GM12878 (cell line): Measurements from ENCODE around the gene HOXB6. TPM values are rescaled to one million over a fixed set of nuclear protein-coding genes. Genes with fewer than 3 reads are reported as not detected.

Experiments used
- ATAC-seq: fragments of 200-7000 bp; cut with Tn5 transposase; 3 replicates; pipeline ENCODE4 v1.9.1; 2020; ENCODE audit warnings: mild to moderate bottlenecking, moderate library complexity
- BruUV-seq: library from RNA; stranded (reverse); fragments of 400-500 nt; replicated peaks from 2 replicates; lab custom pipeline; 2021; lab: Mats Ljungman, UMichigan
- CTCF ChIA-PET: fragments of 300-600 bp; sonication (Branson Sonifier 250); formaldehyde crosslinking; extraction: SDS; loops from one replicate; lab custom pipeline; 2021; ENCODE audit warnings: inconsistent platforms; lab: Yijun Ruan, JAX
- POLR2A ChIA-PET: fragments of 350-600 bp; formaldehyde crosslinking; extraction: SDS; loops from one replicate; lab custom pipeline; 2021; ENCODE audit warnings: inconsistent platforms; lab: Charles Lee
- RAD21 ChIA-PET: fragments of 300-600 bp; sonication (Branson Sonifier 250); formaldehyde crosslinking; loops from one replicate; lab custom pipeline; 2023; ENCODE audit warnings: antibody characterized with exemption; ENCODE audit not compliant: unreplicated experiment; lab: Charles Lee
- SMC1A ChIA-PET: fragments of 300-600 bp; sonication (Branson Sonifier 250); formaldehyde crosslinking; loops from one replicate; lab custom pipeline; 2023; ENCODE audit not compliant: unreplicated experiment, uncharacterized antibody; lab: Charles Lee
- DNase-seq: peaks from one replicate; pipeline ENCODE4 v3.0.0-alpha.2; 2011; ENCODE audit warnings: low read depth, low spot score
- FAIRE-seq: peaks from 3 replicates; lab custom pipeline; 2011; peaks lifted over from hg19 to GRCh38; lab: Jason Lieb, UNC
- H2AFZ ChIP-seq: 2 replicates; pipeline ENCODE4 v1.6.0; 2011; ENCODE audit warnings: low read depth, low read length, control low read depth; ENCODE audit not compliant: control insufficient read depth
- H3K27ac ChIP-seq: 2 replicates; pipeline ENCODE4 v1.5.1; 2011; ENCODE audit warnings: control low read depth; ENCODE audit not compliant: control insufficient read depth, insufficient read depth
- H3K27me3 ChIP-seq, 2 experiments: replicated peaks in 1 of 2; 2 replicates each; pipeline versions ENCODE4 v1.6.0 to v1.6.1; 2011; ENCODE audit warnings: low read length in 1 of 2; ENCODE audit not compliant: control insufficient read depth in 2 of 2, insufficient read depth in 2 of 2
- H3K36me3 ChIP-seq, 2 experiments: 2 replicates each; pipeline ENCODE4 v1.5.1; 2011; ENCODE audit warnings: low read length in 1 of 2; ENCODE audit not compliant: control insufficient read depth in 2 of 2, insufficient read depth in 2 of 2
- H3K4me1 ChIP-seq: 2 replicates; pipeline ENCODE4 v1.6.1; 2011; ENCODE audit warnings: mild to moderate bottlenecking, low read length, moderate library complexity, mixed read lengths; ENCODE audit not compliant: control insufficient read depth, insufficient read depth
- H3K4me2 ChIP-seq: 2 replicates; pipeline ENCODE4 v1.6.0; 2011; ENCODE audit warnings: control low read depth; ENCODE audit not compliant: control insufficient read depth, insufficient read depth
- H3K4me3 ChIP-seq: fragments of 200-600 bp; sonication (generic); 2 replicates; pipeline ENCODE4 v1.5.1; 2016
- H3K79me2 ChIP-seq: 2 replicates; pipeline ENCODE4 v1.6.0; 2011; ENCODE audit warnings: low read length; ENCODE audit not compliant: control insufficient read depth, insufficient read depth
- H3K9ac ChIP-seq: 2 replicates; pipeline ENCODE4 v1.8.0; 2011; ENCODE audit warnings: low read length, control low read depth, mixed read lengths; ENCODE audit not compliant: control insufficient read depth, insufficient read depth
- H3K9me3 ChIP-seq: replicated peaks from 3 replicates; pipeline ENCODE4 v1.5.1; 2011; ENCODE audit warnings: mild to moderate bottlenecking, low read length; ENCODE audit not compliant: control insufficient read depth, insufficient read depth
- H4K20me1 ChIP-seq: 2 replicates; pipeline ENCODE4 v1.6.0; 2011; ENCODE audit not compliant: control insufficient read depth, insufficient read depth
- ATF3 ChIP-seq: IDR thresholded peaks from 2 replicates; pipeline ENCODE4 v1.6.1; 2011; ENCODE audit warnings: low read depth, mild to moderate bottlenecking, low read length, moderate library complexity, borderline replicate concordance; ENCODE audit errors: extremely low read depth
- ELK1 ChIP-seq: IDR thresholded peaks from 2 replicates; pipeline ENCODE4 v1.6.1; 2012; ENCODE audit warnings: low read depth, low read length, improper control_type of control experiment
- FOXM1 ChIP-seq: IDR thresholded peaks from 2 replicates; pipeline ENCODE4 v1.6.1; 2012; ENCODE audit warnings: low read depth, mild to moderate bottlenecking, inconsistent platforms, low read length, moderate library complexity
- HSF1 ChIP-seq: fragments of 150-350 bp; IDR thresholded peaks from 2 replicates; pipeline ENCODE4 v1.6.1; 2014; ENCODE audit warnings: mild to moderate bottlenecking, low read depth, low read length
- IKZF2 ChIP-seq, 2 experiments: fragments of 450-650 bp; IDR thresholded peaks; 2 replicates each; pipeline ENCODE4 v1.6.1; 2017; ENCODE audit warnings: mild to moderate bottlenecking in 2 of 2, moderate library complexity in 2 of 2
- JUND ChIP-seq: IDR thresholded peaks from 2 replicates; pipeline ENCODE4 v1.6.1; 2012; ENCODE audit warnings: low read depth, mild to moderate bottlenecking, low read length, improper control_type of control experiment, moderate library complexity
- KLF5 ChIP-seq: fragments of 450-650 bp; IDR thresholded peaks from 2 replicates; pipeline ENCODE4 v1.6.1; 2014; ENCODE audit warnings: mild to moderate bottlenecking; ENCODE audit not compliant: partially characterized antibody
- MEF2A ChIP-seq: IDR thresholded peaks from 2 replicates; pipeline ENCODE4 v1.6.1; 2011; ENCODE audit warnings: low read depth, mild to moderate bottlenecking, low read length, moderate library complexity; ENCODE audit not compliant: insufficient read depth
- NR2C1 ChIP-seq: fragments of 450-650 bp; IDR thresholded peaks from 2 replicates; pipeline ENCODE4 v1.6.1; 2017; ENCODE audit warnings: antibody characterized with exemption, mild to moderate bottlenecking, moderate library complexity
- PAX8 ChIP-seq: fragments of 450-650 bp; IDR thresholded peaks from 2 replicates; pipeline ENCODE4 v1.6.1; 2017; ENCODE audit warnings: mild to moderate bottlenecking, moderate library complexity
- RBBP5 ChIP-seq: fragments of 200-600 bp; sonication (generic); conservative IDR thresholded peaks from 2 replicates; pipeline ENCODE4 v1.6.1; 2016
- SIN3A ChIP-seq: IDR thresholded peaks from 2 replicates; pipeline ENCODE4 v1.6.1; 2012; ENCODE audit warnings: low read depth, low read length, improper control_type of control experiment
- SMARCA5 ChIP-seq: fragments of 450-650 bp; IDR thresholded peaks from 2 replicates; pipeline ENCODE4 v1.6.1; 2017; ENCODE audit warnings: mild to moderate bottlenecking
- SP1 ChIP-seq: IDR thresholded peaks from one replicate; pipeline ENCODE4 v1.6.1; 2011; ENCODE audit warnings: low read depth, low read length
- SRF ChIP-seq, 2 experiments: IDR thresholded peaks; 2 replicates each; pipeline ENCODE4 v1.6.1; 2011; ENCODE audit warnings: low read depth in 2 of 2, low read length in 2 of 2, mild to moderate bottlenecking in 1 of 2, moderate library complexity in 1 of 2
- TBL1XR1 ChIP-seq: IDR thresholded peaks from 2 replicates; pipeline ENCODE4 v1.6.1; 2012; ENCODE audit warnings: low read depth, low read length, improper control_type of control experiment
- ZNF274 ChIP-seq: IDR thresholded peaks from one replicate; pipeline ENCODE4 v1.8.0; 2011; ENCODE audit not compliant: insufficient read length, insufficient read depth
- WGBS: methylation state at CpG from one replicate; pipeline ENCODE4 v1.1.6; 2016; ENCODE audit warnings: low lambda C conversion rate; ENCODE audit not compliant: insufficient replicate concordance, insufficient coverage; ENCODE audit errors: missing lambda C conversion rate; 5-methylcytosine and 5-hydroxymethylcytosine counted together
- in situ Hi-C: fragments of 300-500 bp; cut with MboI; formaldehyde crosslinking; loops from 9 replicates; pipeline ENCODE4 v1.14.3; 2018; ENCODE audit warnings: mixed read lengths
- intact Hi-C: fragments of 100-400 bp; cut with micrococcal nuclease; formaldehyde crosslinking; loops from one replicate; pipeline ENCODE4 v1.14.2; 2022; ENCODE audit not compliant: unreplicated experiment
- polyA plus RNA-seq, 11 experiments: library from polyadenylated mRNA; depleted of rRNA in 4 of 11; unstranded in 6 of 11; stranded (reverse) in 5 of 11; fragments of >200 nt; fragmentation: Nextera tagmentation in 4 of 11; fragmentation: Illumina TruSeq in 1 of 11; extraction: Ambion mirVana in 4 of 11; extraction: Trizol in 1 of 11; gene quantifications; 1 replicate in 1 of 11; 2 replicates in 10 of 11; pipeline versions ENCODE4 v1.2.1 to v1.2.3, GENCODE V29; 2011 to 2016; ENCODE audit warnings: inconsistent platforms in 2 of 11, missing spikeins in 2 of 11, low read depth in 1 of 11
- total RNA-seq, 4 experiments: library from RNA; depleted of rRNA in 3 of 4; stranded (reverse); fragments of >200 nt in 3 of 4; fragmentation: Illumina TruSeq in 1 of 4; extraction: Trizol in 1 of 4; gene quantifications; 2 replicates each; pipeline versions ENCODE4 v1.2.1 to v1.2.3, GENCODE V29; 2013 to 2021

HOXB6 gene
- total and polyA plus RNA-seq, 10 of the 15 experiments (the other 5 are each of a cell fraction or from before 2014, with no cell fraction given): 0.04 to 0.51 (median 0.09) TPM; not detected in 2

GRCh38 chr17:48575066-48575582 is 29.7 kb downstream of the HOXB6 start:
- in situ Hi-C loops: no loop called here
- H3K9ac ChIP-seq: no peak overlapping the region
- ChIA-PET POLR2A (no interaction called here), CTCF (interaction anchor here (0.5 kb wide), 1 partner anchor 489 kb away, joined by 3 read pairs; no protein-coding TSS in a partner anchor)
- DNase-seq (no peak), ATAC-seq (no peak)
- 49% methylated on average over 7 of the region's 7 CpGs for WGBS
- no TSS peak for BruUV-seq
- H3K79me2 ChIP-seq: peaks cover 7% of the 10 kb centered on the region
- H3K27me3 ChIP-seq: no peaks in the 10 kb centered on the region
- TF ChIP-seq RBBP5 (no peak), FOXM1 (no peak), SIN3A (no peak), SRF (IDR thresholded peaks at IDR 0.05; ENCODE audit: low read depth in 2 of 2, low read length in 2 of 2) (no peak), SP1 (no peak), NR2C1 (no peak), MEF2A (no peak), ELK1 (no peak), JUND (no peak), TBL1XR1 (no peak), HSF1 (no peak), ZNF274 (no peak), PAX8 (no peak), ATF3 (no peak), KLF5 (no peak), IKZF2 (IDR thresholded peaks at IDR 0.05) (no peak), SMARCA5 (no peak)
- TF ChIP-seq, all 136 proteins: peak for 0
- no peaks in the 10 kb centered on the region for H3K9me3 ChIP-seq
- no peak overlapping the region for H3K4me3 ChIP-seq
- RAD21 ChIA-PET: interaction anchor here (1.0 kb wide), 2 partner anchors 28 to 62 kb away, joined by 3 read pairs; no protein-coding TSS in a partner anchor
- H4K20me1 ChIP-seq: no peaks in the 10 kb centered on the region
- FAIRE-seq: no peak
- H3K27ac ChIP-seq: no peak overlapping the region
- H2AFZ ChIP-seq: no peak overlapping the region
- H3K4me2 ChIP-seq: no peak overlapping the region
- H3K36me3 ChIP-seq: no peaks in the 10 kb centered on the region
- peaks cover 13% of the 10 kb centered on the region for H3K4me1 ChIP-seq
- intact Hi-C loops: no loop called here
- SMC1A ChIA-PET: interaction anchor here (1.0 to 1.3 kb wide), 6 partner anchors 9 to 141 kb away, joined by 3 to 7 read pairs (median 4); no protein-coding TSS in a partner anchor
